ENCODE results near the gene ABLIM3.
A peak's percentile ranks its signal among the peaks of the same experiment; 100 is the strongest.

Gene ABLIM3

GRCh38 chr5:149219584-149219983 lies 78.3 kb downstream of the ABLIM3 start:
- no peak for DNase-seq (ENCODE audit: low spot score)

- DNase-seq (ENCODE audit: low spot score), result no peak
Measured at GRCh38 chr5:149220750-149221149, 79.5 kb downstream of the ABLIM3 start.

DNA sequence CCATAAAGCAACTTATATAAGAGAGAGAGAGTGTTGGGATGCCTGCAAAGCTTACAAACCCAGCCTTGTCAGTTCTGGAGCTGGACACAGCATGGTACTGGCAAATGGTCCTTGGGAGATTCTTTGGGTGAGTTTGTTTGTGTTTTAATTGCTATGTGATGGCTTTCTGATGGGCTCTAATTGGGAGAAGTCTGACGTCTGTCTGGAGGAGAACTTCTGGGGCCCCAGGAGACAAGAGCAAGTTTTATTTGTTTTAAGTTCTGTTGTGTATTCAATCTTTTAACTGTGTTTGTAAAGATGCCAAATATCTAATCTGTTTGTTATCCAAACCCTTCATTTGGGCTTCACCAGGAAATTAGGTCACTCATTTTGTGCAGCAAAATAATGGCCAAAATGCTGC lies 80.0 kb downstream of the ABLIM3 start:
- DNase-seq (ENCODE audit: low spot score), result no peak

- DNase-seq (ENCODE audit: low spot score), result no peak
Measured at GRCh38 chr5:149221731-149222342, 80.5 kb downstream of the ABLIM3 start.

- no peak for DNase-seq (ENCODE audit: low spot score)
Measured at GRCh38 chr5:149223081-149223848, 82.0 kb downstream of the ABLIM3 start.

GRCh38 chr5:149224282-149224681 lies 83.0 kb downstream of the ABLIM3 start:
- no peak for DNase-seq (ENCODE audit: low spot score)

- no peak for DNase-seq (ENCODE audit: low spot score)
Measured at GRCh38 chr5:149227168-149227826, 86.0 kb downstream of the ABLIM3 start.

DNA sequence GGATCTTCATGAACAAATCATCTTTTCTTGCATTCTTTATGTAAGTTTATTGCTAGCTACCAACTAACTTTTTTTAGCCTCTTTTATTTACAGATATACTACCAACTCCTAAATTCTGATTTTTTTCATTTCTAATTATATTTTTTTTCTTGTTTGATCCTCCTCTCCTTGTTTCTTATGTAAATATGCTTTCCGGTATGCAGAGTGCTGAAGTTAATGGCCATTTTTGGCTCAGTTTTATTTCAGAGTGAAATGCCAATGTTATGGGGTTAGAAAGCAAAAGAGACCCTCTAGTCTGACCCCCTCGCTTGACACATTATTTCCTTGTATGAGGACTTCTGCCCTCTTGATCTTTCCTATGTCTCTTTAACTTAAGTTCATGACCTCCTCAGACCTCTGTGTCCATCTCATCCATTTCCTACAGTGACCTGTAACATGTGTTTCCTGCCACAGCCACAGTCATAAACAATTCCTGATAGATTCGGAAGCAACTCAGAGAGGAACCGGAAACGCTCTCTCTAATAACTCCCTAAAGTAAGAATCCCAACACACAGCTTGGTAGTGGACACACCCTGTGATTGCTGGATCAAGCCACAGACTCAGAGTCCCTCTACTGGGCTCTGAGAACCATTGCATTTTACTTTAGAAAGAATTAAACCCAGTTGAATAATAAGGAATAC lies 87.5 kb downstream of the ABLIM3 start:
- DNase-seq (ENCODE audit: low spot score), result peak; percentile 52

DNA sequence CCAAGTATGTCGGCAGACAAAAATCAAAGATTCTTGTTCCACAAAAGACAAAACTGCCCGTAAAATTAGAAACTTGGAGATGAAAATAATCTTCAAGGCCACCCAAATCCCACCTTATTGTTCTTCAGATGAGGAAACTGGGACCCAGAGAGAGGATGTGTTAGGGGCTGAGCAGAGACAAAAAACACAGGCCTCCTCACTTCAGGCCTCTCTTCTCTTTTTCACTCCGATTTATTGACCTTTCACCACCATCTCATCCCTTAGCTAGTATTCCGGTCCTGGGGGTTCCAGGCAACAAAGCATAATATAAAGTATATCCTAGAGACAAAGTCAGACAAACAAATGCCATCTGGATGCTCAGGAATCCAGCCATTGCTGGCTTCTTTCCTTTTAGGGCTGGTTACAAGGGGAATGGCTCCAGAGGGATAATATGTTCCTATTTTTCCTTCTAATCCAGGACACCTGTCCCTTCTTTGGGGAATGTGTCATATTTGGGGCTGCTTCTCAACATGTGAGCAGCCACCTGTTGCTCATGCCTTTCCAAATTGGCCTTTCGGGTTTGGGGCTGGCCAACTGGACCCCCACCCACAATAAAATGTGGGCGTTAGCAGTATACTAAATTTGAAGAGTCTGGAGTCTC lies 88.1 kb downstream of the ABLIM3 start:
- DNase-seq (ENCODE audit: low spot score), result no peak

DNA sequence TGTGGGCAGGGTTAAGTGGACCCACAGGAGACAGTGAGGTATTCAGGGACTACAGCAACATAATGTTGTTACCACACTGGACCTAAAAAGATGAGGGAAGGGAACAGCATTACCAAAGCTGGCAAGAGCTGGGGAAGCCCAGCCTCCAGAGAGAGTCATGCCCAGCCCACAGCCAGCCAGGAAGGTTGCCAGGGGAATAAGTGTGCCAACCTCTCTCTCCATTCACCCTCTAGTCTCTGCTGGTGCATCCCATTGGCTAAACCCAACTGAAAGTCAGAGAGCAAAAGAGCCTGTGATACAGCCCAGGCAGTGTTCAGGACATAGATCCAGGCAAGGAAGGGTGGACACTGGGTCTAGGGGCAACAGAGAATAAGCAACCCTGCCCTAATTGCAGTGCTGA lies 94.5 kb downstream of the ABLIM3 start:
- no peak for DNase-seq (ENCODE audit: low spot score)

DNA sequence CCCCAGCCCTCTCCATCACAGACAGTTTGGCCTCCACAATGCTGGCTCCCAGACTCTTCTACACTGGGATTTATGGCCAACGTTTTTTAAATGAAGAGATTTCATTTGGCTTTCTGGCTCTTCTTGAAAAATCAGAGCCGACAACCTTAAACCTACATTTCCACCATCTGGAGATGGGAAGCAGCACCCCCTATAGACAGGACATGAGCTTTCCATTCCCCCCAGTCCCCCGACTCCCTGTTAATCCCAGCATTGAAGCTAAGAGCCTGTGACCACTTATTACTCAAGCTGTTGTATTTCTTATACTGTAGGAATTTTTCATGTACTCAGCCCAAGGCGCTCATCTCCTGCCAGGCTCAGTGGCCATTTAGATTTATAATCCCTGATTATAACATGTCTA lies 96.4 kb downstream of the ABLIM3 start:
- no peak for DNase-seq (ENCODE audit: low spot score)

- DNase-seq (ENCODE audit: low spot score), result no peak
Measured at GRCh38 chr5:149238540-149238939, 97.2 kb downstream of the ABLIM3 start.

- DNase-seq (ENCODE audit: low spot score), result no peak
Measured at GRCh38 chr5:149239917-149240316, 98.6 kb downstream of the ABLIM3 start.

DNA sequence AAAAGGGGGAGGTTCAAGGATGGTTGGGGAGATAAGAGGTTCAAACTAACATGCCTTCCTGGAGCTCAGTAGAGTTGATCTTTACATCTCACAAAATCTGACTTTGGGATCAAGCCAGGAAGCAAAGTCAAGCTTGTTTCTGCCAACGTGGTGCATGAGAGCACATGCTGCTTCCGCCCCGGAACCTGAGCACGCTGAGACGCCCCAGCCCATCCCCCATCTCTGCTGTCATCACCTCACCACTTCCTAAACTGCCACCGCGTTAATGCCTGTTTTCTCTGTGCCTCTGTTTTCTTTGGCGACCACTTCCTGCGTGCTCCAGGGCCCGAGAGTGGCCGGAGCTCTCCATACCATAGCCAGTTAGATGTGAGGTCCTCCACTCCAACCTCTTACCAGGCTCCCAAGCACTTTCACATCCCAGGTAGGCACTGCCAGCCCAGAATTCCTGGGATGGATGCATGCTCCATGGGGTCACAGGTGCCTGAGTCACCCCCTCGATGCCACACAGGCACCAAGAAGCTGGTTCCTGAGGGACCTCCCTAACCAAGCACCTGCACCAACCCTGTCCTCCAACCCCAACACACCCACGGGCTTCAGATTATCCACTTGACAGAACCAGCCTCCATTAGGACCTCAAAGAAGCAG lies 99.2 kb downstream of the ABLIM3 start:
- no peak for DNase-seq (ENCODE audit: low spot score)

DNA sequence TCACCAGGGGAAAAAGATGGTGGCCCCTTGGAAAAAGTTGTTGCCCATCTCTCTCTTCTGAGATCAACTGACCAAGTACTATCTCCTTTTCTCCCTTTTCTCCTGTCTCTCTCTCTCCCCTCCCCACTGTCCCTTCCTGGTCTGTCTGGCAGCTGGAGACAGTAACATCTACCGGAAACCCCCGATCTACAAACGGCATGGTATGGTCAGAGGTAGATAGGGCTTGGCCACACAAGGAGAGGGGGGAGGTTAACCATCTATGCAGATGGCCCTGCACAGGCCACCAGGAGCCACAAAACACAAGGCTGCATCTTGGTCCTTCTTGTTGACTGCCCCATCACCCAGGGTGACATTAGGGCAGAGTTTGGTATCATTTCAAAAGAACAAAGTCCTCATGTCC lies 101.0 kb downstream of the ABLIM3 start:
- no peak for DNase-seq (ENCODE audit: low spot score)

DNA sequence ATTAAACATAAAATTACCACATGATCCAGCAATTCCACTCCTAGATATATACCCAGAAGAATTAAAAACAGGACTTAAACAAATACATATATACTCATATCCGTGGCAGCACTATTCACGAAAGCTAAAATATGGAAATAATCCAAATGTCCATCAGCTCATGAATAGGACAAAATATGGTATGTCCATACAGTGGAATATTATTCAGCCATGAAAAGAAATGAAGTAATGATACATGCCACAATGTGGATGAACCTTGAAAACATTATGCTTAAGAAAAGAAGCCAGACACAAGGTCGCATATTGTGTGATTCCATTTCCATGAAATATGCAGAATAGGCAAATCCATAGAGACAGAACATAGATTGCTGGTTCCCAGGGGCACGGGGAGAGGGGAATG lies 105.6 kb downstream of the ABLIM3 start:
- no peak for DNase-seq (ENCODE audit: low spot score)

GRCh38 chr5:149247726-149248125 lies 106.4 kb downstream of the ABLIM3 start:
- DNase-seq (ENCODE audit: low spot score), result no peak

GRCh38 chr5:149251546-149251945 lies 110.3 kb downstream of the ABLIM3 start:
- DNase-seq (ENCODE audit: low spot score), result no peak

GRCh38 chr5:149254506-149254905 lies 113.2 kb downstream of the ABLIM3 start:
- DNase-seq (ENCODE audit: low spot score), result no peak

DNA sequence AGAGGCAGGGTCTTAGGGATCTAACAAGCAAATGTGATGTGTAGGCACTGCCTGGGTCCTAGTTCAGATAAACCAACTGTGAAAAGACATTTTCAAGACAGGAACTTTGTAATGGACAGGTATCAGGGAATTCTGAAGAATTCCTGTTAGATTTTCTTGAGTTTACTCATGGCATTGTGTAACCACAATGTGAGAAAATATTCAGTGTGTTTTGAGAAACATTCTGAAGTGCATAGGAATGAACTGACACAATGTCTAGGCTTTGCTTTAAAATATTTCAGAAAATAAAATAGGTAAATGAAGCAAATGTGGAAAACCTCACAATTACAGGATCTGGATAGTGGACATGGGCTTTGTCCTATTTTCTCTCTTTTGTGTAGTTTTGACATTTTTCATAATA lies 115.2 kb downstream of the ABLIM3 start:
- no peak for DNase-seq (ENCODE audit: low spot score)

DNA sequence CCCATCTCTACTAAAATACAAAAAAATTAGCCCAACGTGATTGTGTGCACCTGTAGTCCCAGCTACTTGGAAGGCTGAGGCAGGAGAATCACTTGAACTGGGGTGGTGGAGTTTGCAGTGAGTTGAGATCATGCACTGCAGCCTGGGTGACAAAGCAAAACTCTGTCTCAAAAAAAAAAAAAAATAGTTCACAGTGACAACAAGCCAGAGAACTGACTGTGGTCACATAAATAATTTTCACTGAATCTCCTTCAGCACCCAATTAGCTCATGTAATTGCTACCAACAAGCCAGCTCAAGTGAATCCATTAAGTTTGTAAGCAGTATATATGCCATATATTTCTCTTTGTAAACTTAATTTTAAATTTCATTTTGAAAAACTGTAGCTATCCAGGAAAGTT lies 115.8 kb downstream of the ABLIM3 start:
- no peak for DNase-seq (ENCODE audit: low spot score)

All from putamen (tissue), 1 donor.